K562 (cell line): Measurements from ENCODE around the gene ARHGEF16. TPM values are rescaled to one million over a fixed set of nuclear protein-coding genes. Genes with fewer than 3 reads are reported as not detected.

Experiments
- ATAC-seq: fragments of 200-7000 bp; cut with Tn5 transposase; 3 replicates; pipeline ENCODE4 v1.9.1; 2020; ENCODE audit warnings: moderate library complexity
- BruUV-seq: library from RNA; stranded (reverse); fragments of 400-500 nt; replicated peaks from 2 replicates; lab custom pipeline; 2021; lab: Mats Ljungman, UMichigan
- CTCF ChIA-PET: fragments of 300-600 bp; formaldehyde crosslinking; extraction: SDS; loops from one replicate; lab custom pipeline; 2021; ENCODE audit warnings: low intra/inter-chr PET ratio; lab: Yijun Ruan, JAX
- POLR2A ChIA-PET: fragments of 300-600, 350-650 bp; sonication (Branson Sonifier 250); formaldehyde crosslinking; extraction: SDS; loops from one replicate; lab custom pipeline; 2021; ENCODE audit warnings: antibody characterized with exemption, inconsistent platforms; lab: Yijun Ruan, JAX
- DNase-seq, 4 experiments: peaks; one replicate each; pipeline versions ENCODE4 v3.0.0 to v3.0.0-alpha.2; 2011 to 2018; ENCODE audit warnings: low spot score in 3 of 4, mixed read lengths in 3 of 4; ENCODE audit errors: extremely low read depth in 1 of 4
- FAIRE-seq: peaks from 2 replicates; lab custom pipeline; 2011; peaks lifted over from hg19 to GRCh38; lab: Jason Lieb, UNC
- H2AFZ ChIP-seq: 2 replicates; pipeline ENCODE4 v1.6.0; 2011; ENCODE audit warnings: low read depth, low read length, control low read depth, inconsistent platforms
- H3K27ac ChIP-seq: fragments of 200-600 bp; 3 replicates; pipeline ENCODE4 v1.8.0; 2011; ENCODE audit warnings: low read depth, mild to moderate bottlenecking, control low read depth, inconsistent platforms, low read length, moderate library complexity, mixed read lengths; ENCODE audit errors: extremely low read depth
- H3K27me3 ChIP-seq, 2 experiments: fragments of 300-600 bp in 1 of 2; 2 replicates in 1 of 2; 3 replicates in 1 of 2; pipeline versions ENCODE4 v1.6.0 to v1.8.0; 2011; ENCODE audit warnings: inconsistent platforms in 2 of 2, low read length in 2 of 2, mild to moderate bottlenecking in 1 of 2, mixed read lengths in 1 of 2, moderate library complexity in 1 of 2; ENCODE audit not compliant: control insufficient read depth in 2 of 2, insufficient read depth in 2 of 2
- H3K36me3 ChIP-seq: fragments of 300-600 bp; 3 replicates; pipeline ENCODE4 v1.8.0; 2011; ENCODE audit warnings: mild to moderate bottlenecking, low read length, inconsistent platforms; ENCODE audit not compliant: control insufficient read depth, insufficient read depth
- H3K4me1 ChIP-seq, 2 experiments: fragments of 200-600 bp in 1 of 2; replicated peaks in 1 of 2; 2 replicates in 1 of 2; 3 replicates in 1 of 2; pipeline versions ENCODE4 v1.5.1 to v1.8.0; 2011; ENCODE audit warnings: inconsistent platforms in 2 of 2, low read length in 2 of 2, mild to moderate bottlenecking in 1 of 2, mixed read lengths in 1 of 2, moderate library complexity in 1 of 2; ENCODE audit not compliant: control insufficient read depth in 2 of 2, insufficient read depth in 2 of 2
- H3K4me2 ChIP-seq: 2 replicates; pipeline ENCODE4 v1.6.1; 2011; ENCODE audit warnings: low read length, control low read depth, inconsistent platforms, mixed read lengths; ENCODE audit not compliant: insufficient read depth
- H3K4me3 ChIP-seq: fragments of 200-600 bp; sonication (generic), shearing (Covaris generic); 2 replicates; pipeline ENCODE4 v1.5.1; 2016; ENCODE audit warnings: control low read depth, inconsistent platforms
- H3K79me2 ChIP-seq: fragments of 200-600 bp; 3 replicates; pipeline ENCODE4 v1.8.0; 2011; ENCODE audit warnings: low read length, inconsistent platforms; ENCODE audit not compliant: control insufficient read depth, insufficient read depth
- H3K9ac ChIP-seq, 2 experiments: 2 replicates each; pipeline versions ENCODE4 v1.6.0 to v1.6.1; 2011; ENCODE audit warnings: low read depth in 2 of 2, low read length in 2 of 2, control low read depth in 1 of 2, inconsistent platforms in 1 of 2, mild to moderate bottlenecking in 1 of 2, mixed read lengths in 1 of 2; ENCODE audit not compliant: insufficient read depth in 1 of 2
- H3K9me1 ChIP-seq: one replicate; pipeline ENCODE4 v1.6.0; 2011; ENCODE audit warnings: inconsistent platforms, mild to moderate bottlenecking, low read length, moderate library complexity; ENCODE audit not compliant: control insufficient read depth, insufficient read depth
- H3K9me3 ChIP-seq: replicated peaks from 2 replicates; pipeline ENCODE4 v1.5.1; 2011; ENCODE audit warnings: low read depth, low read length, inconsistent platforms; ENCODE audit not compliant: control insufficient read depth, insufficient read depth
- H4K20me1 ChIP-seq: replicated peaks from 2 replicates; pipeline ENCODE4 v1.6.1; 2011; ENCODE audit warnings: low read length, inconsistent platforms, mixed read lengths; ENCODE audit not compliant: control insufficient read depth, insufficient read depth
- DDX20 ChIP-seq: fragments of 450-650 bp; IDR thresholded peaks from 2 replicates; pipeline ENCODE4 v1.6.1; 2016; ENCODE audit warnings: missing genetic modification characterization, low read depth, mild to moderate bottlenecking, missing compliant biosample characterization, moderate library complexity
- MTA1 ChIP-seq: fragments of 450-650 bp; IDR thresholded peaks from 2 replicates; pipeline ENCODE4 v1.6.1; 2017; ENCODE audit warnings: borderline replicate concordance
- MTA2 ChIP-seq: fragments of 450-650 bp; IDR thresholded peaks from 2 replicates; pipeline ENCODE4 v1.6.1; 2016; ENCODE audit warnings: low read depth
- NRF1 ChIP-seq, 2 experiments: fragments of 450-650 bp; IDR thresholded peaks in 1 of 2; conservative IDR thresholded peaks in 1 of 2; 2 replicates each; pipeline ENCODE4 v1.6.1; 2014; ENCODE audit warnings: mild to moderate bottlenecking in 2 of 2
- PHF20 ChIP-seq: fragments of 450-650 bp; IDR thresholded peaks from 2 replicates; pipeline ENCODE4 v1.6.1; 2018; ENCODE audit not compliant: partially characterized antibody
- ZNF347 ChIP-seq: fragments of 450-650 bp; formaldehyde crosslinking; IDR thresholded peaks from 2 replicates; pipeline ENCODE4 v1.4.0; 2020; ENCODE audit warnings: low read depth, mild to moderate bottlenecking, moderate library complexity
- ZNF717 ChIP-seq: fragments of 250-450 bp; sonication (Bioruptor Pico); IDR thresholded peaks from 2 replicates; pipeline ENCODE4 v1.5.0; 2021
- ZNF766 ChIP-seq: fragments of 200-800 bp; sonication (Bioruptor generic); conservative IDR thresholded peaks from 2 replicates; pipeline ENCODE4 v1.6.1; 2016; ENCODE audit warnings: missing genetic modification characterization, missing compliant biosample characterization
- whole genome bisulfite sequencing: fragments of 100-300 bp; shearing (Covaris generic); methylation state at CpG from one replicate; pipeline ENCODE4 v1.1.6; 2016; ENCODE audit warnings: low coverage, mixed read lengths; ENCODE audit not compliant: insufficient coverage; ENCODE audit errors: missing lambda C conversion rate; 5-methylcytosine and 5-hydroxymethylcytosine counted together
- in situ Hi-C: fragments of 300-500 bp; cut with MboI; formaldehyde crosslinking; loops from 4 replicates; pipeline ENCODE4 v1.15.0; 2018; ENCODE audit warnings: inconsistent platforms, mixed read lengths
- intact Hi-C: fragments of 100-400 bp; cut with micrococcal nuclease; formaldehyde crosslinking; loops from 2 replicates; pipeline ENCODE4 v1.14.2; 2022
- polyA plus RNA-seq, 8 experiments: library from polyadenylated mRNA; depleted of rRNA in 4 of 8; stranded (reverse) in 5 of 8; unstranded in 3 of 8; fragments of >200 nt; fragmentation: Nextera tagmentation in 2 of 8; fragmentation: Illumina TruSeq in 1 of 8; extraction: Ambion mirVana in 2 of 8; extraction: Trizol in 1 of 8; gene quantifications; 2 replicates each; pipeline versions ENCODE4 v1.2.1 to v1.2.3, GENCODE V29; 2011 to 2014; ENCODE audit warnings: inconsistent platforms in 1 of 8, missing spikeins in 1 of 8
- total RNA-seq, 7 experiments: library from RNA; depleted of rRNA in 6 of 7; stranded (reverse); fragments of >200 nt in 6 of 7; fragmentation: Illumina TruSeq in 2 of 7; extraction: Trizol in 2 of 7; gene quantifications; 2 replicates each; pipeline versions ENCODE4 v1.2.1 to v1.2.3, GENCODE V29; 2011 to 2021; ENCODE audit warnings: low replicate concordance in 1 of 7
- TF ChIP-seq, protein P1 (sequence below): conservative IDR thresholded peaks from 2 replicates; pipeline ENCODE4 v1.6.1; 2011; ENCODE audit warnings: low read depth, mild to moderate bottlenecking, low read length; ENCODE audit not compliant: control insufficient read depth
- TF ChIP-seq, protein P2 (sequence below), 2 experiments: IDR thresholded peaks; 2 replicates each; pipeline ENCODE4 v1.6.1; 2012; ENCODE audit warnings: improper control_type of control experiment in 2 of 2, low read depth in 2 of 2, low read length in 2 of 2, borderline replicate concordance in 1 of 2
- TF ChIP-seq, protein P3 (sequence below): fragments of 450-650 bp; formaldehyde crosslinking; IDR thresholded peaks from 2 replicates; pipeline ENCODE4 v1.4.0; 2020; ENCODE audit warnings: mild to moderate bottlenecking, moderate library complexity

ARHGEF16 gene
- total and polyA plus RNA-seq, 9 of the 15 experiments (the other 6 are each of a cell fraction or from before 2014, with no cell fraction given): 0.15 to 1.2 (median 0.49) TPM; not detected in 2

DNA sequence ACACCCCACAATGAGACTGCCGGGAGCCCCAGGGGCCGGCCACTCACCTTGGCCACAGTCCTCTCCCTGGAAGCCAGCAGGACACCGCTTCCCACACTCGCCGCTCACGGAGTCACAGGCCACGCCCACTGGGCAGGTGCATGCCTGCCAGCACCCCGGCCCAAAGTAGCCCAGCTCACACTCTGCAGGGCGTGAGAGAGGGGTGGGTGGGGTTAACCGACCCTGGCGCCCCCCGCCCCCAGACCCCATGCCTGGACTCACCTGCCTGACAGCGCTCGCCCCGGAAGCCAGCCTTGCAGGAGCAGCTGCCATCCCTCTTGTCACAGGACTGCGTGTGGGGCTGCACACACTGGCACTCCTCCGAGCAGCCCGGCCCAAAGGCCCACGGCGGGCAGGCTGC is 50.7 kb downstream of the ARHGEF16 start:
- peaks cover 0 to 39% of the 10 kb centered on the region in 2 experiments; a peak in 4 of 5 replicates for H3K27me3 ChIP-seq
- no peaks in the 10 kb centered on the region for H3K36me3 ChIP-seq
- peaks cover 18% of the 10 kb centered on the region; the same call in 1 of the 2 replicates for H4K20me1 ChIP-seq
- no peak overlapping the region for H3K4me2 ChIP-seq
- no peak for DNase-seq
- WGBS: 2% methylated on average over 9 of the region's 20 CpGs
- ChIA-PET CTCF (no interaction called here), POLR2A (interaction anchor here (0.7 kb wide), 1 partner anchor 113 kb away, joined by 3 read pairs; no protein-coding TSS in a partner anchor)
- no peak for ATAC-seq
- H2AFZ ChIP-seq: no peak overlapping the region
- no peak overlapping the region for H3K9ac ChIP-seq
- peaks cover 0 to 35% of the 10 kb centered on the region in 2 experiments; a peak in 2 of 5 replicates for H3K4me1 ChIP-seq
- no peaks in the 10 kb centered on the region for H3K9me3 ChIP-seq
- no peak overlapping the region for H3K27ac ChIP-seq
- no peak for FAIRE-seq
- intact Hi-C loops (no loop called here), in situ Hi-C loops (no loop called here)
- H3K4me3 ChIP-seq: no peak overlapping the region
- H3K79me2 ChIP-seq: no peaks in the 10 kb centered on the region
- H3K9me1 ChIP-seq: no peaks in the 10 kb centered on the region
- TF ChIP-seq NRF1 (conservative IDR thresholded peaks at IDR 0.05 in 1 of 2, IDR thresholded peaks at IDR 0.05 in 1 of 2) (no peak), ZNF717 (CRISPR knock-in tag) (no peak), ZNF347 (CRISPR knock-in tag) (no peak), MTA2 (no peak), MTA1 (no peak), PHF20 (no peak), ZNF766 (CRISPR knock-in tag) (no peak), DDX20 (tag) (no peak)
- TF ChIP-seq, protein P1, sequence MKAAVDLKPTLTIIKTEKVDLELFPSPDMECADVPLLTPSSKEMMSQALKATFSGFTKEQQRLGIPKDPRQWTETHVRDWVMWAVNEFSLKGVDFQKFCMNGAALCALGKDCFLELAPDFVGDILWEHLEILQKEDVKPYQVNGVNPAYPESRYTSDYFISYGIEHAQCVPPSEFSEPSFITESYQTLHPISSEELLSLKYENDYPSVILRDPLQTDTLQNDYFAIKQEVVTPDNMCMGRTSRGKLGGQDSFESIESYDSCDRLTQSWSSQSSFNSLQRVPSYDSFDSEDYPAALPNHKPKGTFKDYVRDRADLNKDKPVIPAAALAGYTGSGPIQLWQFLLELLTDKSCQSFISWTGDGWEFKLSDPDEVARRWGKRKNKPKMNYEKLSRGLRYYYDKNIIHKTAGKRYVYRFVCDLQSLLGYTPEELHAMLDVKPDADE: no peak
- TF ChIP-seq, protein P2, sequence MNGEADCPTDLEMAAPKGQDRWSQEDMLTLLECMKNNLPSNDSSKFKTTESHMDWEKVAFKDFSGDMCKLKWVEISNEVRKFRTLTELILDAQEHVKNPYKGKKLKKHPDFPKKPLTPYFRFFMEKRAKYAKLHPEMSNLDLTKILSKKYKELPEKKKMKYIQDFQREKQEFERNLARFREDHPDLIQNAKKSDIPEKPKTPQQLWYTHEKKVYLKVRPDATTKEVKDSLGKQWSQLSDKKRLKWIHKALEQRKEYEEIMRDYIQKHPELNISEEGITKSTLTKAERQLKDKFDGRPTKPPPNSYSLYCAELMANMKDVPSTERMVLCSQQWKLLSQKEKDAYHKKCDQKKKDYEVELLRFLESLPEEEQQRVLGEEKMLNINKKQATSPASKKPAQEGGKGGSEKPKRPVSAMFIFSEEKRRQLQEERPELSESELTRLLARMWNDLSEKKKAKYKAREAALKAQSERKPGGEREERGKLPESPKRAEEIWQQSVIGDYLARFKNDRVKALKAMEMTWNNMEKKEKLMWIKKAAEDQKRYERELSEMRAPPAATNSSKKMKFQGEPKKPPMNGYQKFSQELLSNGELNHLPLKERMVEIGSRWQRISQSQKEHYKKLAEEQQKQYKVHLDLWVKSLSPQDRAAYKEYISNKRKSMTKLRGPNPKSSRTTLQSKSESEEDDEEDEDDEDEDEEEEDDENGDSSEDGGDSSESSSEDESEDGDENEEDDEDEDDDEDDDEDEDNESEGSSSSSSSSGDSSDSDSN (IDR thresholded peaks at IDR 0.05; ENCODE audit: borderline replicate concordance in 1 of 2, low read depth in 2 of 2, low read length in 2 of 2): no peak
- TF ChIP-seq, protein P3, sequence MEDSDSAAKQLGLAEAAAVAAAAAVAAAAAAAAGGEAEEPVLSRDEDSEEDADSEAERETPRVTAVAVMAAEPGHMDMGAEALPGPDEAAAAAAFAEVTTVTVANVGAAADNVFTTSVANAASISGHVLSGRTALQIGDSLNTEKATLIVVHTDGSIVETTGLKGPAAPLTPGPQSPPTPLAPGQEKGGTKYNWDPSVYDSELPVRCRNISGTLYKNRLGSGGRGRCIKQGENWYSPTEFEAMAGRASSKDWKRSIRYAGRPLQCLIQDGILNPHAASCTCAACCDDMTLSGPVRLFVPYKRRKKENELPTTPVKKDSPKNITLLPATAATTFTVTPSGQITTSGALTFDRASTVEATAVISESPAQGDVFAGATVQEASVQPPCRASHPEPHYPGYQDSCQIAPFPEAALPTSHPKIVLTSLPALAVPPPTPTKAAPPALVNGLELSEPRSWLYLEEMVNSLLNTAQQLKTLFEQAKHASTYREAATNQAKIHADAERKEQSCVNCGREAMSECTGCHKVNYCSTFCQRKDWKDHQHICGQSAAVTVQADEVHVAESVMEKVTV (CRISPR knock-in tag): no peak
- TF ChIP-seq, all 486 proteins: peak for 0
- no TSS peak for BruUV-seq
